DMS53 treated with DMSO at 0.1 percent for 48 hours (cell line): ENCODE data around the gene MXD4.
"Not testable (repeated sequence)": the region's sequence is repeated elsewhere in the genome, so short reads cannot be mapped to it uniquely, and the experiment has no call there.

ENCODE experiments used
- DNase-seq: peaks from one replicate; lab custom pipeline; 2025; ENCODE audit not compliant: unreplicated experiment; lab: John Stamatoyannopoulos, UW

Gene MXD4

GRCh38 chr4:2226261-2226660 lies 35.6 kb downstream of the MXD4 start:
- no peak for DNase-seq

DNA sequence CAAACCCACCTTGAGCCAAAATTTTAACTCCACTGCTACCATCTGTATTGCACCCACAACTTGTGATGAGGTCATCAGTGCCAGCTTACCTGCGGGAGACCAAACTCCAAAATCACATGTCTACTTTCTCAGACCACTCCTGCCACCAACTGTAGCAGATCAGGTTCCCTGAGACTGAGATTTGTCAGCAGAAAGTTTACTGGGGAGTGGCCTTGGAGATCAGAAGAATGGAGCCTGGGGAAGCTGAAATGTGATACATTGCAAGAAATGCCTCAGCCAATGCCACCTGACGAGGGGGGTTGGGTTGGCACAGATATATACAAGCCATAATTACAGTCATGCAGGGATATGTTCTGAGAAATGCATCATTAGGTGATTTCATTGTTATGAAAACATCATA lies 39.1 kb downstream of the MXD4 start:
- peak; percentile 6 for DNase-seq

DNA sequence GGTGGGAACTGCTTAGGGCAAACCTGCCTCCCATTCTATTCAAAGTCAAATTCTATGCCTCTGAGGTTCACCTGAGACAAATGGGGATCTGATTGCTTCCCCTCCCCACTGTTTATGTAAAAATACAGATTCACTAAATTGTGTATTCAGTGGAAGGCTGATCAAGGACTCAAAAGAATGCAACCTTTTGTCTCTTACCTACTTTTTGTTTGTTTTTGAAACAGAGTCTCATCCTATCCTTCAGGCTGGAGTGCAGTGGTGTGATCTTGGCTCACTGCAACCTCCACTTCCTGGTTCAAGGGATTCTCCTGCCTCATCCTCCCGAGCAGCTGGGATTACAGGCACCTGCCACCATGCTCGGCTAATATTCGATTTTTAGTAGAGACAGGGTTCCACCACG lies 40.5 kb downstream of the MXD4 start:
- not testable (repeated sequence) for DNase-seq

- DNase-seq: peak; percentile 87
Measured at GRCh38 chr4:2220016-2220630, 41.8 kb downstream of the MXD4 start.

GRCh38 chr4:2219233-2219760 lies 42.6 kb downstream of the MXD4 start:
- no peak for DNase-seq

- no peak for DNase-seq
Measured at GRCh38 chr4:2218436-2218835, 43.5 kb downstream of the MXD4 start.

DNA sequence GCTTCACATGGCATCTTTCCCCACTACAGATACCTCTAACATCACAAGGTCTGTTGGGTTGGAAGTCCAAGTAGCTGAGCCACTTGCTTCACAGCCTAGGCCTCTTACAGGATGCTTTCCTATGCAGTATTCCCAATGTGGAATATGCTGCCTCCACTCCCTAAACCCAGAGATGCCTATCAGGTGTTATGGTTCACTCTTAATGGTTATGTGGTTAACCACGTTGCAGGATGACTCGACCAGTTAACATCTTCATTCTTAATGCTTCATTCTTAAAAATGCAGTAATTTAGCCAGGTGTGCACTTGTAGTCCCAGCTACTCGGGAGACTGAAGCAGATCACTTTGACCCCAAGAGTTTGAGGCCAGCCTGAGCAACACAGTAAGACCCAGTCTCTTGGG lies 44.2 kb downstream of the MXD4 start:
- DNase-seq: no peak

DNA sequence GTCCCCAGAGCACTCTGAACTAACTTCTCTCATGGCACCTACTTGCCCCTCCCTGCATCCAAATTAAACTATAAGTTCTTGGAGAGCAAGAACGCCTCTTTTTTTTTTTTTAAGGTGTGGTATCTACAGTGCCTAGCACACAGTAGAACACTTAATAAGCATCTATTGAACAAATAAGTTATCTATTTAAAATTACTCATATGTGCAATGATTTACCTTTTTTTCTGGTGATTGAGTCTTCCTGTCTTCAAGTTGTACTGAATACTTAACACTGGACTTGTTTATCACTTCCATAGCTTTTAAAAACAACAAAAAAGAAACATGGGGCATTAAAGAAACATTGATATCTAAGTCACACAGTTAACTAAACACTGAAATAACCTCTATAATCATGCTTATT lies 49.1 kb downstream of the MXD4 start:
- DNase-seq: no peak

DNA sequence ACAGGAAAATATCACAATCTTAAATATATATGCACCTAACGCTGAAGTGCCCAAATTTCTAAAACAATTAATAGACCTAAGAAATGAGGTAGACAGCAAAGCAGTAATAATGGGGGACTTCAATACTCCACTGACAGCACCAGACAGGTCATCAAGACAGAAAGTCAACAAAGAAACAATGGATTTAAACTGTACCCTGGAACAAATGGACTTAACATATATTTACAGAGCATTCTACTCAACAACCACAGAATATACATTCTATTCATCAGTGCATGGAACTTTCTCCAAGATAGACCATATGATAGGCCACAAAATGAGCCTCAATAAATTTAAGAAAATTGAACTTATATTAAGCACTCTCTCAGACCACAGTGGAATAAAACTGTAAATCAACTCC lies 59.1 kb downstream of the MXD4 start:
- not testable (repeated sequence) for DNase-seq
